COLO668 (cell line): ENCODE data around the gene HCN2.
A peak's percentile ranks its signal among the peaks of the same experiment; 100 is the strongest.
"Not testable (repeated sequence)": the region's sequence is repeated elsewhere in the genome, so short reads cannot be mapped to it uniquely, and the experiment has no call there.

Source experiments
- DNase-seq: peaks from one replicate; lab custom pipeline; 2025; ENCODE audit not compliant: unreplicated experiment; lab: John Stamatoyannopoulos, UW

Gene HCN2

GRCh38 chr19:617551-618246 is 28.0 kb downstream of the HCN2 start:
- no peak for DNase-seq

GRCh38 chr19:618247-618619 is 28.6 kb downstream of the HCN2 start:
- DNase-seq, result no peak

- no peak for DNase-seq
Observed at GRCh38 chr19:618674-619285, 29.1 kb downstream of the HCN2 start.

DNA sequence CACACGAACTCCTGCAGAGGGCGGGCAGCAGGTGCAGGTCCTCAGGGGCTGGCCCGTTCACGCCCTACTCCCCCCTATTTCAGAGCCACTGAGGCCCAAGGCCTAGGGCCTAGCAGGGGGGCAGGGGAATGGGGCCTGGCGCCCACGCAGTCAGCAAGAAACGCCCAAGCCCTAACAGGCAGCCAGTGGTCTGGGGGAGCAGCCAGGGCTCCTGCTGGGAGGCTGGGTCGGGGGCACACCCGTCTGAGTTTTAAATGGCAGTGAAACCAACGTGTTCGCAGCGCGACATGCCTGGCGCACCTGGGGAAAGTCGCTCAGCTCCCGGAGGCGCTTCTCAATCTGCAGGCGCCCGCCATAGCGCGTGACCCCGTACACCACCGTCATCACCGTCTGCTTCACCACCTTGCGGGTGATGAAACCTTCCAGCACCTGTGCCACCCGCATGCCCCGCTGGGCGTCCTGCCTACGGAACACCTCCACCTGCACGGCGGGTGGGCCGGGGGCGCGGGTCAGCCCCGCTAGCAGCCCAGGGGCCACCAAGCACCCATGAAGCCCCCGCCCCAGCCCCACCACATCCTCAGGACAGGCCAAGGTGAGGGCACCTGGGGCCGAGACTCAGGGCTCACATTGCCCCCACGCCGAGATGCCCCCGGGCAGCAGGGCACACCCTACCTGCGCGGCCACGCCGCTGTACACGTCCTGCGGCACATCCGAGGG is 29.8 kb downstream of the HCN2 start:
- no peak for DNase-seq

- no peak for DNase-seq
Observed at GRCh38 chr19:620166-620862, 30.6 kb downstream of the HCN2 start.

- not testable (repeated sequence) for DNase-seq
Observed at GRCh38 chr19:621191-621590, 31.5 kb downstream of the HCN2 start.

- no peak for DNase-seq
Observed at GRCh38 chr19:621819-622218, 32.1 kb downstream of the HCN2 start.

DNA sequence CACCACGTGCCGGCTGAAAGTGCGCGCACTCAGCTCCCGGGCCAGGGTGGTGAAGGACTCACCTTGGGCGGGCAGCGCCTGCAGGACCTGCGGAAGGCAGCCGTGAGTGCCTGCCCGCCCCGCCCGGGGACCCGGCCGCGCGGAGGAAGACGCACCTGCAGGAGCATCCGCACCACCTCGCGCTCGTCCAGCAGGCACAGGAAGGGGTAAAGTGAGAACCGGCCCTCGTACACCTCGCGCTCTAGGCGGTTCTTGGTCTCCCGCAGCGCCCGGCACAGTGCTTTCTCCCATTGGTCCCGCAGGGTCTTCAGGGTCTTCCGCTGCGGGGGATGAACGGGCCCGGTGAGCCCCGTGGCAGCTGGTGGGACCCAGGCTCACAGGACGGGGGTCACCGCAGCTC is 33.0 kb downstream of the HCN2 start:
- DNase-seq, result no peak

GRCh38 chr19:623175-623916 is 33.7 kb downstream of the HCN2 start:
- DNase-seq, result no peak

GRCh38 chr19:623974-624373 is 34.3 kb downstream of the HCN2 start:
- no peak for DNase-seq

GRCh38 chr19:624433-625109 is 34.9 kb downstream of the HCN2 start:
- no peak for DNase-seq

- DNase-seq, result no peak
Observed at GRCh38 chr19:625257-625656, 35.6 kb downstream of the HCN2 start.

- DNase-seq, result not testable (repeated sequence)
Observed at GRCh38 chr19:626566-626965, 36.9 kb downstream of the HCN2 start.

DNA sequence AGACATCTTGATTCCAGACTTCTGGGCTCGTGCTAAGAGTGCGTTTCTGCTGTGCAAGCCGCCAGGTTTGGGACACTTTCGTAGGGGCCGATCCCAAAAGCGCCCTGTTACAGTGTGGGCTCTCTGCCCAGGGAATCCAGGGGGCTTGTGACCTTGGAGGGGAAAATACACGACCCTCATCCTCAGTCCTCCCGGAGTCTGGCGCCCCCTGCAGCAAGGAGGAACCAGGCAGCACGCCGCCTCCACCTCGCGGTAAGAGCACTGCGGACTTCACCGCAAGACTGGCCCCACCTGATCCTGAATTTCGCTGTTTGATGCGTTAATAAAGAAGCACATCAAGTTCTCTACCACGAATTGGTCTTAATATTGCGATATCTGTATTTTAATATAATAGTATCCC is 38.5 kb downstream of the HCN2 start:
- peak; percentile 17 for DNase-seq

DNA sequence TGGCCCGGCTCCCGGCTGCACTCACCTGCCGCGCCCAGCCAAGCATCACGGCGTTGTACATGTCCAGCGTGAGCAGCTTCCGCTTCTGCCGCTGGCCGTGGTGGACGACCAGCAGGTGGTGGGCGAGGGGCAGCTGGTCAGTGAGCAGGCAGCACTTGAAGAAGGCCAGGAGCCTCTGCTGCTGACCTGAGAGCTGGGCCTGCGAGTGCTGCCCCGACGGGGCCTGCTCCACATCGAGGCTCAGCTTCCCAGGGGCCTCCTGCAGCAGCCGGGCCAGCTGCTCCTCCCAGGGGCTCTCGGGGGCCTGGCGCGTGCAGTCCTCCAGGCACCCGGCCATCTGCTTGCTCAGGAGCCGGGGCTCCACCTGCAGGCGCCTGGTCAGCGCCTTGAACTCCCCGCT is 39.8 kb downstream of the HCN2 start:
- peak; percentile 83 for DNase-seq

GRCh38 chr19:629961-630714 is 40.5 kb downstream of the HCN2 start:
- no peak for DNase-seq

GRCh38 chr19:632579-633067 is 42.9 kb downstream of the HCN2 start:
- DNase-seq, result peak; percentile 46

DNA sequence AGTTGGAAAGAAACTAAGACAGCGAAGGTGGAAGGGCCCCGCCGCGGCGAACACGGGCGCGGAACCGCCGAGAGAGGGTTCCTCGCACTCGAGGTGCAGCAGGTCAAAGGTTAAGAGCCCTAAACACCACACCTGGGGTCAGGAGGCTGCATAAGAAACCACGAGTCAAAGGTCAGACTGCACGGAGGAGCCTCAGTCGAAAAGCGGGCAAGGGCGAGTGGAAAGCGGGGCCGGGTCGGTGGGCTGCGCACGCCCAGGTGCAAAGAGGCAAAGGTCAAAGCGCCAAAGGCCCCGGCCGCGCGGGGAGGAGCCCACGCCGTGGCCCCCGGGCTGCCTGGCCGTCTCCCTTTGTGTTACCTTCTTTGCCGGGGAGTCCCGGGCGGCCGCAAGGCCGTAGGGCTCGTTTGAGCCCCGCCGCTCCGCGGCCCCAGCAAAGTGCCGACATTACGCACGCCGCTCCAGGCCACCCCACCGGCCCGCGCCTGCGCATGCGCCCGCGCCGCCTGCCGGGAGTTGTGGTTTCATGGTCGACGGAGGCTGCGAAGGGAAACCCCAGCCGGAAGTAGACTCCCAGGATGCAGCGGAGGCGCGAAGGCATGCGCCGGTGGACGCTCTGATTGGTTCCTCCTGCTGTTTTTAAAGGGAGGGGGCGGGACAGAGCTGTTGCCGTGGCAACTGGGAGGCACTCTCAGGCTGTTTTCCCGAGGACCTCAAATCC is 43.5 kb downstream of the HCN2 start, which contains the start of gene POLRMT:
POLRMT (minus strand) TSS at position 470 of the 718 bp plus-strand sequence; CDS start at position 445, 25 bp downstream.
- peak; percentile 97 for DNase-seq
